KG1 (cell line): ENCODE data around the gene SLC25A43.
A peak's percentile ranks its signal among the peaks of the same experiment; 100 is the strongest.
"Not testable (repeated sequence)": the region's sequence is repeated elsewhere in the genome, so short reads cannot be mapped to it uniquely, and the experiment has no call there.

Experiments used
- DNase-seq: peaks from one replicate; lab custom pipeline; 2025; lab: John Stamatoyannopoulos, UW

The SLC25A43 gene

DNA sequence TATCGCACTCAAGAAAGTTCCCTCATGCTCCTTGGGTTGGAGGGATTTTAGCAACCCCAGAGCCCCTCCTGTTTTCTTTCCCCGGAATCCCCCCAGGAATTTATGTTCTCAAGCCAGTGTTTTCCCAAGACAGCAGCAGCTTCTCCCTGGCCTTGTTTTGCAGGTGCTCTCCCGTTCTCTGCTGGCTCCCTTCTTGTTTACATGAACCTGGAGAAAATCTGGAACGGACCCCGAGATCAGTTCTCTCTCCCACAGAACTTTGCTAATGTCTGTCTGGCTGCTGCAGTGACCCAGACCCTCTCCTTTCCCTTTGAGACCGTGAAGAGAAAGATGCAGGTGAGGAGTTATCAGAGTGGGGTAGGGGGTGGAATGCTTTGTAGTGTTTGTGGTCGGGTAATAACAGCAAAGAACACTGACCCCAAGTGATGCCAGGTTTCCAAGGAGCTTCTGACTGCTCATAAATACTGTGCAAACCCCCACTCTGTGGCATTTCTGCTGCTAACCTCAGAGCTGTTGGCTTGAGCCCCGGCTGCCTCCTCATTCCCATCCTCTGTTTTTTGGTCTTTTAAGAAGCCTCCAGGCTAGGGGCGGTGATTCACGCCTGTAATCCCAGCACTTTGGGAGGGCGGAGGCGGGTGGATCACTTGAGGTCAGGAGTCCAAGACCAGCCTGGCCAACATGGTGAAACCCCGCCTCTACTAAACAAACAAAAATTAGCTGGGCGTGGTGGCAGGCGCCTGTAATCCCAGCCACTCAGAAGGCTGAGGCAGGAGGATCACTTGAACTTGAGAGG is 11.1 kb downstream of the SLC25A43 start:
- DNase-seq = no peak

DNA sequence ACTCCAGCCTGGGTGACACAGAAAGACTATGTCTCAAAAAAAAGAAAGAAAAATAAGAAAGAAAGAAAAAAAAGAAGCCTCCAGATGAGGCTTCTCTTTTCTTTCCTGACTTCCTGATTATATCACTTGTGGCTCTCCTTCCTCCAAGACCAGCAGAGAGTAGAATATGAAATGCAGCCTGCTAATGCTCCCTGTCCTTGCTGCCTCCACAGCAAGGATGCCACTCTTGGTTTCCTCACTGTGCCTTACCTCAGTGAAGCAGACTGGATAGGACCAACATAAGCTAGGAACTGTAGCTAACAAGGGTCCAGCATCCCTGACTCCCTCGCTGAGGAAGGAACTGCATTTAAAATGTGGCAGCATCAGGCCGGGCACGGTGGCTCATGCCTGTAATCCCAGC is 11.7 kb downstream of the SLC25A43 start:
- DNase-seq = no peak

DNA sequence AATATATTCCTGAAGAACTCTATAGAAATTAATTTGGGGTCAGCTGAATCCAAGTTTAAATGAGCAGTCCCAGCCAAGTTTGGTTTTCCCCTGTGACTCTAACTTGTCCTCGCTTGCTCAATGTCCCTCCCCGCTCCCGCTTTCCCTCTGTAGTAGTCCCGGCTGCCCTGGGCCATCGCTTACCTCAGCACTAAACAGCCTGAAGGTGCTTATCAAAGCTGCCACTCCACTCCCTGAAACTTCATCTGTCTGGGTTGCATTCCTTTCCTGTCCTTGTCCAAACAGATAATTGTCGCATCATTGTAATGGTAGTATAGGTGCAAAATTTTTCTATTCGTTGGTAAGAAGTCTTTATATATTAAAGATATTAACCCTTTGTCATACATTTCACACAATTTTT is 12.8 kb downstream of the SLC25A43 start:
- DNase-seq = no peak

DNA sequence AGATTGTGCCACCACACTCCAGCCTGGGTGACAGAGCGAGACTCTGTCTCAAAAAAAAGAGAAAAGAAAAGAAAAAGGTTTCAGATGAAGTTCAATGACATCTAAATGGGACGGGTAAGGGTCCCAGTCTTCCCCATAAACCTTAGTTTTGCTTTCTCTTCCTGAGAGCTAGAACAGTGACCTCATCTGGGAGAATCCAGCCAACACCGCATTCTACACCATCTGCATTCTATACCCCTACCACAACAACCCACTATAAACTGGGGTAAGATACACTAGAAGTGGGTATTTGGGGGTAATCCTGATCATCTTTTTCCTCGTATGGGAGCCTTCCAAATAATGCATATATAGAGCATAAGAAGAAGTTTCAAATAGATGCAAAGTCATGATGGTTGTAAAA is 18.2 kb downstream of the SLC25A43 start:
- DNase-seq = no peak

DNA sequence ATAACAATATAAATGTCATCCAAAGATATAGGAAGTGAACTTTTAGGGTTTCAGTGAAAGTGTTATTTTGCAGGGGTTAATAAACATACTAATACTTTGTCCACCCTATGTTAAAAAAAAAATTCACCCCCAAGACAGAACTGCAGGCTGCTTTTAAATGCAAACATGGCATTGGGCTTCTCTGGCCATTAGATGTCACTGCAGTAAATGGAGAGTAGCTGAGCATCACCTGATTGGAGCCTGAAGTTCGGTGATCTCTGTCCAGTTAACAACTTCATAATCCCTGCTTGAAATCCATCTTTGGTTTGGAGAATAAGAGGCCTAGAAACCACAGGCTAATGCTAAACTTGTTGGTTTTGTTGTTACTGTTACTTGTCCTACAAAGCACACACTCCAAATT is 18.7 kb downstream of the SLC25A43 start:
- no peak for DNase-seq

DNA sequence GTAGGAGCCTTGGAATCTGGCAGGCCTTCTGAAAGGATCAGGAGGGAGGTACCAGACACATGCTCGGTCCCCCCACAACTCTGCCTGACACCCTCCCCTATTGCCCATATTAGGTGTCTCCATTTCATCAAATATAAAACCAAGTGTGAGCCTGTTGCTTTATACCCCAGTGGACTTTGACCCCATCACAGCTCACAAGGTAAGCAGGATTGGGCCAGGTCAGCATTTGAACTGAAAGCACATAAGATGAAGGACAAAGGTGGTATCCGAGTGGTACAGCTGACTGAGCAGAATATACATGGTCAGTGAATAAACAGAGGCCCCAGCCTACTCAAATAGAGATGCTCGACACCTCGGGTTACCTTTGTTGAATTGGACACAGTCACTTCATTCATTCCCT is 20.0 kb downstream of the SLC25A43 start:
- DNase-seq = no peak

DNA sequence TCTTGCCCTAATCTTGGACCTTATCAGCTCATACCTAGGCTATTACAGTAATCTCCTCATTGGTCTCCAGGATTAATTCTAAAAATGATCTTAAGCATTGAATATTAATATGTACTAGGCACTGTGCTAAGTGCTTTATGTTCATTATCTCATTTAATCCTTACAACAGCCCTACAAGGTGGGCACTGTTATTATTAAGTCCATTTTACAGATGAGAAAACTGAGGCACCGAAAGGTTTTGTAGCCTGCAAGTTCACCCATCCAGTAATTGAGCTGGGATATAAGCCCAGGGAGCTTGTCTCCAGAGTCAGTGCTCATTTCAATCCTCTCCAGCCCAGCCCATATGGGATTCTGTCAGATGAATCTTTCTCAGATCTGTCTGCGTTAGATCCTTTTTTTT is 20.8 kb downstream of the SLC25A43 start:
- DNase-seq = no peak

DNA sequence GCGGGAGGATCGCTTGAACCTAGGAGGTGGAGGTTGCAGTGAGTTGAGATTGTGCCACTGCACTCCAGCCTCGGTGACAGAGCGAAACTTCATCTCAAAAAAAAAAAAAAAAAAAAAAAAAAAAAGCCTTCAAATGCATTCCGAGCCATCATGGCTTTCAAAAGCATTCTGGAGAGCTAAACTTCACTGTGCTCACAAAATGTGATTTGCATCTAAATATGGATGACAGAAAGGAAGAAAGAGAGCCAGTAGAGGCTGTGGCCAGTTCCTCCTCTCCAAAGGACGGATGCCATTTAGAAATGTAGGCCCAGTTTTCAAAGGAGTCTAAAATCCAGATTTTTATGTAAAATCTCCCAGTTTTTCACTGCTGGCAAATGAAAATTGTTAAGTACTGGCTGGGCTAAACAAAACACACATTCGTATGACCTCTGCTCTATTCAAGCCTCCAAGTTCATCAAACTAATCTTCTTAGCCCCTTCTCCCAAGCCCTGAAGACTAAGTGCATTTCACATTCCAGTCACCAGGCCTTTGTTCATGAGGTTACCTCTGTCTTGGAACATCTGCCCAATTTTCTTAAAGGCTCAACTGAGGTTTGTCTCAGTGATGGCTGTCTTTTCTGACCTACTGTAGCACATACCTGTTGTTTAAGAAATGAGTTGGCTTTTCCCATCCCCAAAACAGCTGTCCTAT is 22.0 kb downstream of the SLC25A43 start:
- no peak for DNase-seq

DNA sequence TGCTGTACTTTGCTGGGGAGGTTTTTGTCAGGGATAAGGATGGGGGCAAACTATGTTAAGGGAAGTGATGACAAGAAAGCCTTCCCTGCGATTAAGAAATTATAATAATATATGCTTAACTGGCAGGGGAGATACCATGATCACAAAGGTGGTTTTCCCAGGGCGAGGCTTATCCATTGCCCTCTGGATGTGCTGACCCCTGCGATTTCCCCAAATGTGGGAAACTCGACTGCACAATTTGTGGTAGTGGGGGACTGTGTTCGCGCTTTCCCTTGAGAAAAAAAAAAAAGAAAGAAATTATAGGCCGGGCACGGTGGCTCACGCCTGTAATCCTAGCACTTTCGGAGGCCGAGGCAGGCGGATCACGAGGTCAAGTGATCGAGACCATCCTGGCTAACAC is 24.5 kb downstream of the SLC25A43 start:
- no peak for DNase-seq

DNA sequence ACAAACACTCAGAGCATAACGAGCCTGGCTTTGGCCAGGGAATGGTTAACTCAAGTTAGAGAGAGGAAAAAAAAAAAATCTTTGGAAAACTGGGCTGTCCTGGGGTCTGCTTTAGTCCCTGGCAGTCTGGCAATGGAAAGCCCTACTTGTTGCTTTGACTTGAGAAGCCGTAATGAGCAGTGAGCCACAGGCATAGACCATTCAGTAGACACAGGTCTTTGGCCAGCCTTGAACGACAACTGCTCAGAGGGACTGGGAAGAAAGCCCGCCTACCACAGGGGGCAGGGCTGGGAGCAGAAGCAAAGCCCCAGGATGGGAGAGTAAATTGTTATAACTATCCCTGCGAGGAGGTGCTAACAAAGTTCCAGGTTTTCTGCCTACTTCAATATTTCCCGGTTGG is 25.9 kb downstream of the SLC25A43 start:
- DNase-seq = no peak

DNA sequence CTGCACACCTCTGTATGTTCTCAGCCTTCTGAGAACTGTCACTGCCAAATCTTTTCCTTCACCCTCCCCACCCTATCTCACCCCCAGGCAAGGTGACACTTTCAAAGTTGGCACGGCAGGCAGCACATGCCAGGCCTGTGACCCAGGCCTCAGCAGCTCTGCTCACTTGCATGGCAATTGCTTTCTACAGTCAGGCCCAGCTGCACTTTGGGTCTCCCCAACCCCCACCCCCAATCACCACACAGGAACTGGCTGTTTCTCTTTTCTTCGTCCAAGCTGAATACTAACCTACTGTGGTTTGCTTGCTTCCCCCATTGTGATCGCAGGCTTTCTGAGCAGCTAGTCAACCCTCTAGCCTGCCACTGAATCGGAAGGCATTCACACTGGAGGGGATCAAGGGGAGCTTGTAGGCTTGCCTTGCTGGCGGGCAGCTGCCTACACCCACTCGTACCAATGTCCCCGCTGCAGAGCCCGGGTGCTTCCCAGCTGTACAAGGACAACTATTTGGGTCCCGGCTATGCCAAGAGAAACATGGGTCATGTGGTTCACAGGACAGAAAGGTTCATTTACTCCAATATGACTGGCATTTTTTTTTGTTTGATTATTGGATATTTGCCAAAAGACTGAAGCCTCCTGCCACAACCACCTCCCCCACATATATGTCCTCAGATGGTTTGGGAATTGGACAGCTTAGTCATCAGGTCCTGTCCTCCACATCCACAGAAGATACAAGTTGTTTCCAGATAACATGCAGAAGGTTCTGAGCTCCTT is 28.1 kb downstream of the SLC25A43 start:
- DNase-seq = peak; percentile 63

DNA sequence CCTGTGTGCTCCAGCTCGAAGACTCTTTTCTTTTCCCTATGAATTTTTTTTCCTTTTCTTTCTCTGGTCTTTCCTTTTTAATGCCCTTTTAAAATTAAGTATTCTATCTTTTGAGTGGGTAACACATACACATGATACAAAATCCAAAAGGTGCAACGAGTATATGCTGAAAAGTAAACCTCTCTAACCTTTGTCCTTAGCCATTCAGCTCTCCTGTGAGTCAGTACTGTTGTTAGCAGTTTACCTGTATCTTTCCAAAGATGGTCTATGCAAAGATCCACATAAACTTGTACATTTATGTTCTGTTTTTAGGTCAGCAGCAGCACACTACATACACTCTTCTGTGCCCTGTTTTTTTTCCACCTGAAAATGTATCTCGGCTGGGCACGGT is 28.7 kb downstream of the SLC25A43 start:
- DNase-seq = no peak

DNA sequence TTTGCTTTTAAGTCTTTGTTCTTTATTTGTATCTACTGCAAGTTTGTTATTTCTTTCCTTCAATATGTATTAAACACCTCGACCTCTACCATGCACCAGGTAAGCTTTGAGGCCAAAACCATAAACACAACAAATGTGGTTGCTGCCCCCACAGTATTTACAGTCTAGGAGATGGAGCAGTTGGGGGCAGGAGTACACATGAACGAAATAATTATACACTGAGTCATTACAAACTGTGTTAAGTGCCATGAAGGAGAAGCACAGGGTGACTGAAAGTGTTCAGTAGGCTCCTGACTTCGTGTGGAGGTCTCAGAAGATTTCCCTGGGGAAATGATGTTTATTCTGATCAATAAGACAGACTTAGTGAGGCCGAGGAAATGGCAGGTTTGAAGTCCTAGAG is 30.3 kb downstream of the SLC25A43 start:
- DNase-seq = no peak

DNA sequence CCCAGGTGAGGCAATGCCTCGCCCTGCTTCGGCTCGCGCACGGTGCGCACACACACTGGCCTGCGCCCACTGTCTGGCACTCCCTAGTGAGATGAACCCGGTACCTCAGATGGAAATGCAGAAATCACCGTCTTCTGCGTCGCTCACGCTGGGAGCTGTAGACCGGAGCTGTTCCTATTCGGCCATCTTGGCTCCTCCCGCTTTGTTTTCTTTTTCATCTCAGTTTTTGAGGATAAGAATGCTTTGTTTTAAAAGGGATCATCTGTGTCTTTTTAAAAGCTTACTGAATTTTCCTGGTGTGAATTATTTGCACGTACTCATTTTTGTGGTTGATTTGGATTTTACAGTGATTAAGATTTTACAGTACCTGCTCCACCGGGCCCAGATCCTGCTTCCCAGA is 42.2 kb downstream of the SLC25A43 start:
- not testable (repeated sequence) for DNase-seq

DNA sequence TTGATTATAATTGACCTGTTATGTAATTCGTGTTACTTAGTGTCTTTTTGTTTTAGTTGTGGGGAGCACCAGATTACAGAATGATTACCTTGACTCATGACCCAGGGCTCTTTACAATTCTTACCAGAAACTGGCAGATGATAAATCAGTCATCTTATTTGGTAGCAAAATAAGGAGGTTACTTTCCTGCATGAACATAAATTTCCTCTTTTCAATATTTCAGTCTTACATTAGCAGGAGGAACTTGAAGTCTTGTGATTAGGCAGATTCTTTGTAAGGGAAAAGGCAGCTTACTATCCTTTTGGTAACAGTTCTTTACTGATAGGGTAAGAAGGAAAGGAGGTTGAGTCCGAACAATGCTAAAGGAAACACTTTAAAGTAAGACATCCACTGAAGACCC is 43.1 kb downstream of the SLC25A43 start:
- DNase-seq = no peak

DNA sequence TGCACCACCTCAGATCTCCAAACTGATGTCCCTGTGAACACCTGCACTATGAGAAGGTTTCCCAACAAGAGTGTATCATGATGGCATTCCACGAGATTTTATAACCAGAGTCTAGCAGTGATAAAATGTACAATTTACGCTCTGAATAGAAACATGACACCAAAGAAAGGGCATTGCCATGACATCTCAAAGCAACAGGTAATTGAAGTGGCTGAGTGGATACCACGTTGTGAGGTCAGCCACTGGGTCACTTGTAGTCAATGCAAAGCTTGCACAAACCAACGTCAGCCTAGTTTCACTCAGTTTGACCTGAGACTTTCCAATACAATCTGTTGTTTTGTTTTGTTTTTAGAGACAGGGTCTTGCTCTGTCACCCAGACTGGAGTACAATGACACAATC is 54.1 kb downstream of the SLC25A43 start:
- DNase-seq = no peak

DNA sequence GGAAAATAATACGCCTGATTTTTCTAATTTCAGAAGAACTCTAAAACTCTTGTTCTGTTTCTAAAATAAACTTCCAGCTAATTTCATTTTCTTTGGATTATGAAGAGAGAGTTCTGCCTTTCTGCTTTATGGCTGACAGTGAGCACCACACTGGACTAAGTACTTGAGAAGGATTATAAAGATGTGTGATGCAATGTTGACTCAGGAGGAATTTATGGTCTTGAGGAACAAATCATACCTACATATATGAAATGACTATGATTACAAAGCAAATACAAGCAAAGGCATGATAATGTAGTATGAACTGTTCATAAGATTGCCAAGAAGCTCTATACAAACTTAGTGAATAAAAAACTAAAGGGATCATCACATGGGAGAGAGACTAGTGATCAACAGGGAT is 56.1 kb downstream of the SLC25A43 start:
- no peak for DNase-seq

DNA sequence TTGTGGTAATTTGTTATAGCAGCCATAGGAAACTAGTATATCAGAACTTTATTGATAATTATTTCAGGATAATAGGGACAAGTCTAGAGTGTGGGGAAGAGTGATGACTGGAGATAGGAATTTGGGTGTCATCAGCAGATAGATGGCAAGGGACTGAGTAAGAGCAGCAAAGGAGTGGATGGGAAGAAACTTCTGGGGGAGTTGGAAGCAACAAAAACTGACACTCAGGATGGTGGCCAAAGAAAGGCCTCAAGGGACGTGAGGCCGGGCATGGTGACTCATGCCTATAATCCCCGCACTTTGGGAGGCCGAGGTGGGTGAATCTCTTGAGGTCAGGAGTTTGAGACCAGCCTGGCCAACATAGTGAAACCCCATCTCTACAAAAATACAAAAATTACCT is 60.0 kb downstream of the SLC25A43 start:
- no peak for DNase-seq

DNA sequence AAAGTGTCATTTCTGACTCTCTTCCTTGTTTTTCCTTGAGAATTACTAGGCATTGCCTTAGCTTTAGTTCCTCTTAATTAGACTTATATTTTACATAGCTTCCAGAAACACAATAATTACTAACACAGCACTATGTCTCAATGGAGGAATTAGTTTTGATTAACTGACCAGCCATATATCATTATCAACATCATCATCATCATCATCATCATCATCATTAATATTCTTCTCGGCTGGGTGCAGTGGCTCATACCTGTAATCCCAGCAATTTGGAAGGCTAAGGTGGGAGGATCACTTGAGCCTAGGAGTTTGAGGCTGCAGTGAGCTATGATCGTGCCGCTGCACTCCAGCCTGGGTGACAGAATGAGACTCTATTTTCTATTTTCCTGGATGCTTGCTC is 66.4 kb downstream of the SLC25A43 start:
- DNase-seq = no peak

DNA sequence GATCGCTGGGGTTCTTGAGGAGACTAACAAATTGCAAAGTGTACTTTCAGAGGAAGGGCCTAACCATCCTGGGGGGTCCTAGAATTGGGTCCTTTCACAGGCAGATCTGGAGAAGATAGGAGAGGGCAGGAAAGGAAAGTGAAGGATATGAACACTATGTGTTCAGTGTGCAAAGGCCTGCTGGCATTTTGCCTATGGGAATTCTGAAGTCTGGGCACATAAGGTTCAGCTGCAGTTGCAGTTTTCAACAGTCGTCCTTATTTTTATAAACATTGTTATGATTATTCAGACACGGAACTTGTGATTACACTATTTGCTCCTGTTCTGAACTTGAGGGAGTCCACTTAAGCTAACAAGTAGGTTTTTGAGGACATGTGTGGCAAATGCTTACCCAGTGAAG is 67.8 kb downstream of the SLC25A43 start:
- DNase-seq = no peak

DNA sequence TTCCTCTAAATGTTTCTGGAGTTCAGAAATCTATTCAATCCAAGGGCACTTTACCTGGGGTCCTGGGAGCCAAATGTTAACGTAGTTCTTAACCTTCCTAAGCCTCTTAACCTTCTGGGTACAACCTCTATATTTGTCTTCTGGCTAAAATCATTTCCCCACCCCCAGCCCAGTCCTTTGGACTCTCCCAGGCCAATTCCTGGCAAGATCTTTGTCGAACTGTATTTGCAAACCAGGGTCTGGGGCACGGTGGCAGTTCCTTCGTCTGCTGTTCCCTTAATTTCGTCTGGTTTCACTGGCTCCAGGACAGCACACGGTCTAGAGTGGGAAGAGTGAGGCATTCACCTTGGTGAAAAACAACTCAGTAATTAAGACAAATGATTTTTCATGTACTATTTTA is 68.3 kb downstream of the SLC25A43 start:
- DNase-seq = no peak

DNA sequence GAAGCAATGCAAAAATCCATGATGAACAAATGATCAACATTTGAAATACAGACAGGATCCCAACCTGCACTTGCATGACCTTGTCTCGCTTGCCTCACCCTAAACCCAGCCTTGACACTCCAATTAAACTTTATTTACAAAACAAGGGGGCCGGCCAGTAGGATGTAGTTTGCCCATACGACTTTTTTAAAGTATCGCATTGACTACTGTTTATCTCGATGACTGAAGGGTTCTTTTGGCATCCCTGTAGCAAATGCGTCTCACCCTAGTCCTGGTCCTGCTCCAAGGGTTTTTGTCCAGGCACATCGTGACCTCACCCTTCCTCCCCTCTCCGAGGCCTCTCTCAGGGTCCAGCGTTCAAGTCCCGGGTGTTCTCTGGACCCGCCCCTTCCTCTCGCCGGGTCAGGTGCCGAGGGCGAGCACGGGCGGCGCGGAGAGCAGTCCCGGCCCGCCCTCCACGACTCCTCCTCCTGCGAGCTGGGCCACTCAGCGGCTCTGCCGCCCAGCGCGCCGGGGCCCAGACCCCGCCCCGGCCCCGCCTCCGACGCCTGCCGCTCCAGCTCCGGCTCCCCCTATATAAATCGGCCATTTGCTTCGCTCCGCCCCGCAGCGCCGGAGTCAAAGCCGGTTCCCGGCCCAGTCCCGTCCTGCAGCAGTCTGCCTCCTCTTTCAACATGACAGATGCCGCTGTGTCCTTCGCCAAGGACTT is 68.9 kb downstream of the SLC25A43 start, which contains the start of gene SLC25A5:
Gene SLC25A5, plus strand, starts transcription at position 603 of the 709 bp plus-strand sequence. Its CDS starts 72 bp downstream, at position 675.
- DNase-seq = peak; percentile 41
